Left renal pelvis (tissue), 4 donors: ENCODE measurements around the gene SLC22A6. TPM values are rescaled to one million over a fixed set of nuclear protein-coding genes. Genes with fewer than 3 reads are reported as not detected.
"Not testable (repeated sequence)": the region's sequence is repeated elsewhere in the genome, so short reads cannot be mapped to it uniquely, and the experiment has no call there.

Source experiments
- DNase-seq, 4 donors: peaks; one replicate each; pipeline ENCODE4 v3.0.0-alpha.2; 2013; ENCODE audit warnings: low read depth in 4 of 4, low spot score in 3 of 4
- polyA plus RNA-seq, 4 donors: library from polyadenylated mRNA; unstranded; fragments of 120-200 nt; gene quantifications; one replicate each; pipeline ENCODE4 v1.2.1, GENCODE V29; 2013; ENCODE audit not compliant: insufficient read length in 4 of 4

SLC22A6 gene
- polyA plus RNA-seq, 4 donors, result 0.22 to 34.7 (median 20.9) TPM

GRCh38 chr11:62994775-62995174 lies 10.0 kb upstream of the SLC22A6 start:
- no peak for DNase-seq

DNA sequence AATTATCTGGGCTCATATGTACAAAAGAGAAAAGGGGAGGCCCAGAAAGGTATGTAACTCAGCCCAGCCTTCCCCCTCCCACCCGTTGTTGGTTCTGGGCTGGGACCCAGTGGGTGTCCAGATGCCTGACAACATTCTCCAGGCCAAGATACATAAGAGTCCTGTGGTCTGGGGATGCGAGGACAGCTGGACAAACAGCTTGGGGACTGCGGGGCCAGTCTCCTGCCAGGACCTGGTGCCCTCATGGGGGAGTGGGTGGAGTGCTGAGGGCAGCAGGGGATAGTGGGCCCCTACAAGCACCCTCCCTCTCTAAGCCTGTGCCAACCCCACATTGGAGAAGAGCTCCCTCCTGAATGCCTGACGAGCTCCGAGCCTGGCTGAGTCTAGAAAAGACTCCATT lies 3.5 kb upstream of the SLC22A6 start:
- DNase-seq, result no peak

- DNase-seq, result no peak
These were observed 429 bp upstream of the SLC22A6 start for GRCh38 chr11:62985041-62985750.

DNA sequence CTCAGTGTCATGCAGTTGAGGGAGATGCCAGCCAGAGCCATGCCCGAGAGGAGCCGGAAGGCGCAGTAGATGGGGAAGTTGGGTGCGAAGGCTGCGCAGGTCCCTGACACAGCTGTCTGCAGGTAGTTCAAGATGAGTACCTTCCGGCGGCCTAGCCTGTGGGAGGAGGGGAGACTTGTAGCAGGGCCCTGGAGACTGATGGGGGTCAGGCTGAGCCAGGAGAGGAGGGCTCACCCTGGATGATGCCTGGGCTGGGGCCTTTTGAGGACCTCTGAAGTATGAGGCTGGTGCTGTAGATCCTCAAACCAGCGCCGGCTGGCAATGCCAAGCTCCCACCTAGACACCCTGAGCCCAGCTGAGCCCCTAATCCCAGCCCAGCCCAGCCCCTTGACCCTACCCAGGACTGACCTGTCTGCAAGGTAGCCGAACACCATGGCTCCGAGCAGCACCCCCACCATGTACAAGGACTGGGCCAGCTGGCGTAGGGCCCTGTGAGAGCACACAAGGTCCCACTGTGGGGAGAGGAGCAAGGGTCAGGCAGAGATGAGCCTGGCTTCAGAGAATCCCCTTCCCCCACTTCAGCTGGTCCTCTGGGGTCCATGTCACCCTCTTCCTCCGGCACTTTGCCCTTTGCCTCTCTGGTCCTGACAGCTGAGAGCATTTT lies 1.1 kb downstream of the SLC22A6 start:
- no peak for DNase-seq

DNA sequence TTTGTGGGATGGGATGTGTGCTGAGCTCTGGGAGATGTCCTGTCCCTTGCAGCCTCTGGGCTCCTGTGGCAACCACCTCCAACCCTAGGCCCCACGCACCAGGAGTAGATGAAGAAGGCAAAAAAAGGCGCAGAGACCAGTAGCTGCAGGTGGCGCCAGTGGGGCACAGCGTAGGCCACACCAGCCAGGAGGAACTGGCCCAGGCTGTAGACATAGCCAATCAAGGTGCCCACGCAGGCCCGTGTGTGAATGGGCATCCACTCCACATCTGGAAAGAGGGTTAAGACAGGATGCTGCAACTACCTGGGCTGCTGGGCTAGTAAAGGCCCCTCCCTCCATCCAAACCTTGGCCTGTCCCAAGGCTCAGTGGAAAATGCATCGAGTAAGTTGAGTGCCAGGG lies 3.0 kb downstream of the SLC22A6 start:
- no peak for DNase-seq

DNA sequence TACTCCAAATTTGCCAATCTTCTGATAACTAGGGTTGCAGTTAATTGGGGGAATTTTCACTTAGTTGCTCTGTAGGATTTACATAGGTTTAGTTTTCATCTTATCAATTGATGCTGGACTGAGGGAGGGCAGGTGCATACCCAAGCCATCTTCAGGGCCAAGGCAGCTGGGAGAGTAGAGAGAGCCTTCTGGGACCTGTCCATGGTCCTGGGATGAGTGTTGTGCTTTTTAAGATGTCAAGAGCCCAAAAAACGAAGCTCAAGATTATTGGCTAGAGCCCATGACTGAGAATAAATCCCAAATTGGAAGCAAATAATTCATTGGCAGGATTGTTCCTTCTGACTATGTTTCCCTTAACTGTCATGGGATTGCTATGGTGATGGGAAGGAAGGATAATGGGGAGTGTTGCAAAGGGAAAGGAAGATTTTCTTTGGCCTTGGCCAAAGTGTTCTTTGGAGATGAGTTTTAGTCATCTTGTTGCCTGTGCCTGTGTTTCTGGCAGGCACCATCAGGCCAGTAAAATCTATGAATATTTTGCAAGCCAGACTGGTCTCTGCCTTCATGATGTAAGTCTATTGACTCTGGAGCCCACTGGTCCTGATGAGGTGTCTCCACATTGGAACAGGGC lies 4.5 kb downstream of the SLC22A6 start:
- DNase-seq, result no peak

DNA sequence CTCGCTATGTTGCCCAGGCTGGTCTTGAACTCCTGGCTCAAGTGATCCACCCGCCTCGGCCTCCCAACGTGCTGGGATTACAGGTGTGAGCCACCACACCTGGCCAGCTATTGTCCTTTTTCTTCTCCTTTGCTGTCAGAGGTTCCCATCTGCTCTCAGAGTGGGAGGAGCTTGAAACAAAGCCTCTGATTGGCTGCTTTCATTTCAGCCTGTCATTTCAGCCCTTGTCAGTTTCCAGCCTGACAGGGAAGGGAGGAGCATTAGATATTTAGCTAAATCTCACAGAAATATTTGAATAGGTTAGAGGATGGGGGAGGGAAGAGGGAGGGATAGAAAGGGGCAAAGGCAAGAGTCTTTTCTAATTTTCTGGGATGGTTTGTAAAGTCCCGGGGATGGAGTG lies 8.7 kb downstream of the SLC22A6 start:
- DNase-seq, result no peak

- no peak for DNase-seq
These were observed 9.8 kb downstream of the SLC22A6 start for GRCh38 chr11:62974848-62975522.

DNA sequence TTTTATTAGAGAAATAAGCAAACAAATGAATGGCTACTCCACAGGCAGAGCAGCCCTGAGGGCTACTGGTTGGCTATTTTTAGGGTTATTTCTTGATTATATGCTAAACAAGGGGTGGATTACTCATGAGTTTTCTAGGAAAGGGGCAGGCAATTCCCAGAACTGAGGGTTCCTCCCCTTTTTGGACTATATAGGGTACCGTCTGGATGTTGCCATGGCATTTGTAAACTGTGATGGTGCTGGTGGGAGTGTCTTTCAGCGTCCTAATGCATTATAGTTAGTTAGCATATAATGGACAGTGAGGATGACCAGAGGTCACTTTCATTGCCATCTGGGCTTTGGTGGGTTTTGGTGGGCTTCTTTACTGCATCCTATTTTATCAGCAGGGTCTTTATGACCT lies 19.2 kb downstream of the SLC22A6 start:
- DNase-seq, result no peak

GRCh38 chr11:62962391-62962790 lies 22.4 kb downstream of the SLC22A6 start:
- DNase-seq, result no peak

DNA sequence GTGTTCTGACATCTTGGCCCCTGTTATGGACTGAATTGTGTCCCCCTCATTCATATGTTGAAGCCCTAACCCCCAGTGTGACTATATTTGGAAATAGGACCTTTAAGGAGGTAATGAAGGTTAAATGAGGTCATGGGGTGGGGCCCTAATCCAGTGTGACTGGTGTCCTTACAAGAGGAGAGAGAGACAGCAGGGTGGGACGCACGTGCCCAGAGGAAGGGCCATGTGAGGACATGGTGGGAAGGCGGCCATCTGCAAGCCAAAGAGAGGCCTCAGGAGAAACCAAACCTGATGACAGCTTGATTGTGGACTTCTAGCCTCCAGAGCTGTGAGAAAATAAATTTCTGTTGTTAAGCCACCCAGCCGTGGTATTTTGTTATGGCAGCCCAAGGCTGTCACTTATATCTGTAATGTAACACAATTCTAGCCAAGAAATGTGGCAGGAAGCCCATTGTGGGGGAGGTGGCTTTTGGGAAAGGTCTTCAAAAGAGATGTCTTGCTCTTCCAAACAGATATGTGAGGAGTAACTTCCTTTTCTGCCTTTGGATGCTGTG lies 23.7 kb downstream of the SLC22A6 start:
- no peak for DNase-seq

DNA sequence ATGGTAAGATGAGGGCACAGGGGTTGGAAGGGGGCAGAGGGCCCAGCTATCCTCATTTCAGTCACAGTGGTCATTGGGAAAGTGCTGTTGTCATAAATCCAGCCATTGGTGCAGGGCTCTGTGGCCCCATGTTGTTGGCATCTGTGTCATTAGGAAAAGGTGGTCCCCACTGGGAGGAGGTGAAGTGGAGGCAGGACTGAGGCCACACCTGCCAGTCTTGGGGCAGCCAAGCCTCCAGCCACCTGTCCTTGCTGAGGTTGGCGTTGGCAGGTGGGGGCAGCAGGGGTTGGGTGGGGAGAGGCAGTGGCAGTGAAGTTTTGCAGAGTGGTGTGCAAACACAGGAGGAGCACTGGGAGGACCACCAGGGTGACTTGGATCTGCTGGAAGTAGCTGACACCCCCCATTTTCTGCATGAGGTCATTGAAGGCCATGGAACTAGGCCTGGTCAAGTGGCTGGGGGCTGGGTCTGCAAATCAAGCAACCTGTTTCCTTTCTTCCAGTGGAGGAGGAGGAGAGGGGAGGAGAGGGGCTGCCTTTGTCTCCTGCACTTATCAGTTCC lies 25.3 kb downstream of the SLC22A6 start:
- DNase-seq, result no peak

- peak; percentile 44 to 50 (median 48) for DNase-seq
These were observed 26.0 kb downstream of the SLC22A6 start for GRCh38 chr11:62958547-62959421.

DNA sequence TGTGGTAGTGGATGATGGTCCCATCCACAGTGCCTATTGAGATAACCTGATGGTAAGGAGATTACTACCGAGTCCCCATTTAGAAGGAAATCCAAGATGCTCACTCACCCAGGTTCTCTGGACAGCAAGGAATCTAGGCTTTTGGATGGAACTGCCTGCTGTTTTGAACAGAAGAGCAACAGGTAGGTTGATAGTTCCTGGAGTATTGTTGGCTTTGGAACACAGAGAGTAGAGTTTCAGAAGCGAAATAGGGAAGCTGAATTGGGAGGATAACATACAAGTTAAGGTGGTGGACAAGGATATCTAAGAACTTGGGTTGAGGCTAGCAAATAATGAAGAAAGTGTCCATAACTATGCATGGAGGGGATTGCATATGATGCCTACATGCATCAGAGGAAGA lies 27.6 kb downstream of the SLC22A6 start:
- no peak for DNase-seq

DNA sequence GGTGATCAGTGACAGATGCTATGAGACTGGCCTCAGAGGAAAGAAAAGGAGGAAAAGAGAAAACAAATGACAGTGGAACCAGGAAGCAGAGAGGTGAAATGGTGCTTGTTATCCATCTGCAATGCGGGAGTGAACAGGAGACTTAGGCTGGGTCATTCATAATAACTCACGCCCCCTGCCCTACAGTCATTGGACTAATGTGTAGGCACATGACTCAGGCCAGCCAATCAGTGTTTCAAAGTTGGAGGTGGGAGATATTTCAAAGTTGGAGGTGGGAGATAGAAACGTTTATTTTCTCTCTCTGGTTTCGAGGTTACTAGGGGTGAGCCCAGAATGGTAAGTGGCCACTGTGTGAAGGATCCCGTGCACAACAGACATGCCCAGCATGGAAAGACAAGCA lies 30.3 kb downstream of the SLC22A6 start:
- no peak for DNase-seq

DNA sequence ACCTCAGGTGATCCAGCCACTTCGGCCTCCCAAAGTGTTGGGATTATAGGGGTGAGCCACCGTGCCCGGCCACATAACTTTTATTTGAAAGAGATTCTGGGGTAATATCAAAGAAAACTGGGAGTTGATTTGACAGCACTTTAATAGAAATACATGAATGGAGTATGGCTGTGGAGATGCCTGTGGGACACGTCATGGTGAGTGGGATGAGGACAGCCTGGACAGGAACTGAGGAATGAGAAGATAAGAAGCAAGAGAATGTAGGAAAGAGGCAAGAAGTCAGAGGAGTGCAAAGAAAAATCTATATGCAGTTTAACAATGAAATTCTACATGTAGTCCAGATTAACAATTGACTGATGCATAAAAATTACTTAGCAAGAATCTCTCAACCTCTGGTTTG lies 31.0 kb downstream of the SLC22A6 start:
- no peak for DNase-seq

- DNase-seq, result no peak
These were observed 35.9 kb downstream of the SLC22A6 start for GRCh38 chr11:62948765-62949320.

- not testable (repeated sequence) for DNase-seq
These were observed 39.2 kb downstream of the SLC22A6 start for GRCh38 chr11:62945538-62945937.

DNA sequence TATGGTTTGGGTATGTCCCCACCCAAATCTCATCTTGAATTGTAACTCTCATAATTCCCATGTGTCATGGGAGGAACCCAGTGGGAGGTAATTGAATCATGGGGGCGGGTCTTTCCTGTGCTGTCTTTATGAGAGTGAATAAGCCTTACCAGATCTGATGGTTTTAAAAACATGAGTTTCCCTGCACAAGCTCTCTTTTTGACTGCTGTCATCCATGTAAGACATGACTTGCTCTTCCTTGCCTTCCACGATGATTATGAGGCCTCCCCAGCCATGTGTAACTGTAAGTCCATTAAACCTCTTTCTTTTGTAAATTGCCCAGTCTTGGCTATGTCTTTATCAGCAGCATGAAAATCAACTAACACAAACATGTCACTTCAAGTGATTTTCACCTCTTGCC lies 47.2 kb downstream of the SLC22A6 start:
- not testable (repeated sequence) for DNase-seq

GRCh38 chr11:62934496-62934785 lies 50.3 kb downstream of the SLC22A6 start:
- DNase-seq, result no peak
